Measurements from ENCODE around the gene SMC6.

Gene SMC6

GRCh38 chr2:17717666-17718065, 35.9 kb downstream of the SMC6 start:
- DNase-seq (ENCODE audit: low spot score): no peak

- no peak for DNase-seq (ENCODE audit: low spot score)
These were observed 40.3 kb downstream of the SMC6 start for GRCh38 chr2:17713291-17713690.

GRCh38 chr2:17710547-17711248, 42.9 kb downstream of the SMC6 start:
- DNase-seq (ENCODE audit: low spot score): no peak

GRCh38 chr2:17709897-17710296, 43.7 kb downstream of the SMC6 start:
- DNase-seq (ENCODE audit: low spot score): no peak

GRCh38 chr2:17708501-17708900, 45.1 kb downstream of the SMC6 start:
- no peak for DNase-seq (ENCODE audit: low spot score)

GRCh38 chr2:17706845-17707244, 46.8 kb downstream of the SMC6 start:
- no peak for DNase-seq (ENCODE audit: low spot score)

GRCh38 chr2:17690776-17691175, 62.8 kb downstream of the SMC6 start:
- no peak for DNase-seq (ENCODE audit: low spot score)

GRCh38 chr2:17689010-17689409, 64.6 kb downstream of the SMC6 start:
- no peak for DNase-seq (ENCODE audit: low spot score)

- no peak for DNase-seq (ENCODE audit: low spot score)
These were observed 65.0 kb downstream of the SMC6 start for GRCh38 chr2:17688600-17688999.

- no peak for DNase-seq (ENCODE audit: low spot score)
These were observed 69.6 kb downstream of the SMC6 start for GRCh38 chr2:17683981-17684380.

GRCh38 chr2:17682098-17682857, 71.3 kb downstream of the SMC6 start:
- no peak for DNase-seq (ENCODE audit: low spot score)

- DNase-seq (ENCODE audit: low spot score): no peak
These were observed 73.5 kb downstream of the SMC6 start for GRCh38 chr2:17680119-17680518.

- no peak for DNase-seq (ENCODE audit: low spot score)
These were observed 78.8 kb downstream of the SMC6 start for GRCh38 chr2:17674817-17675216.

- no peak for DNase-seq (ENCODE audit: low spot score)
These were observed 80.9 kb downstream of the SMC6 start for GRCh38 chr2:17672583-17673317.

GRCh38 chr2:17667898-17668297, 85.7 kb downstream of the SMC6 start:
- no peak for DNase-seq (ENCODE audit: low spot score)

- DNase-seq (ENCODE audit: low spot score): no peak
These were observed 89.1 kb downstream of the SMC6 start for GRCh38 chr2:17664534-17664933.

GRCh38 chr2:17662723-17663122, 90.9 kb downstream of the SMC6 start:
- DNase-seq (ENCODE audit: low spot score): no peak

- no peak for DNase-seq (ENCODE audit: low spot score)
These were observed 92.2 kb downstream of the SMC6 start for GRCh38 chr2:17661460-17661859.

GRCh38 chr2:17660219-17660618, 93.4 kb downstream of the SMC6 start:
- DNase-seq (ENCODE audit: low spot score): no peak

GRCh38 chr2:17658251-17658843, 95.3 kb downstream of the SMC6 start:
- DNase-seq (ENCODE audit: low spot score): no peak

- no peak for DNase-seq (ENCODE audit: low spot score)
These were observed 95.9 kb downstream of the SMC6 start for GRCh38 chr2:17657759-17658158.

GRCh38 chr2:17652681-17653394, 100.8 kb downstream of the SMC6 start:
- DNase-seq (ENCODE audit: low spot score): no peak
